ENCODE measurements around the gene MN1.

The MN1 gene

GRCh38 chr22:27751277-27752070 lies 50.1 kb downstream of the MN1 start:
- no peak for DNase-seq (ENCODE audit: low read depth)
- H3K4me3 ChIP-seq (ENCODE audit: low read depth, low read length) = no peak overlapping the region
- TF ChIP-seq CTCF (IDR thresholded peaks at IDR 0.05; ENCODE audit: control insufficient read depth, extremely low read depth, insufficient read depth) = no peak

GRCh38 chr22:27750584-27751265 lies 50.8 kb downstream of the MN1 start:
- no peak for TF ChIP-seq CTCF (IDR thresholded peaks at IDR 0.05; ENCODE audit: control insufficient read depth, extremely low read depth, insufficient read depth)
- DNase-seq (ENCODE audit: low read depth) = no peak
- H3K4me3 ChIP-seq (ENCODE audit: low read depth, low read length) = no peak overlapping the region

GRCh38 chr22:27749597-27750225 lies 51.8 kb downstream of the MN1 start:
- no peak overlapping the region for H3K4me3 ChIP-seq (ENCODE audit: low read depth, low read length)
- TF ChIP-seq CTCF (IDR thresholded peaks at IDR 0.05; ENCODE audit: control insufficient read depth, extremely low read depth, insufficient read depth) = no peak
- DNase-seq (ENCODE audit: low read depth) = no peak

- no peak for DNase-seq (ENCODE audit: low read depth)
- H3K4me3 ChIP-seq (ENCODE audit: low read depth, low read length) = no peak overlapping the region
- no peak for TF ChIP-seq CTCF (IDR thresholded peaks at IDR 0.05; ENCODE audit: control insufficient read depth, extremely low read depth, insufficient read depth)
These were observed 52.8 kb downstream of the MN1 start for GRCh38 chr22:27748751-27749191.

GRCh38 chr22:27748349-27748748 lies 53.2 kb downstream of the MN1 start:
- DNase-seq (ENCODE audit: low read depth) = no peak
- TF ChIP-seq CTCF (IDR thresholded peaks at IDR 0.05; ENCODE audit: control insufficient read depth, extremely low read depth, insufficient read depth) = no peak
- no peak overlapping the region for H3K4me3 ChIP-seq (ENCODE audit: low read depth, low read length)

GRCh38 chr22:27747396-27748221 lies 53.9 kb downstream of the MN1 start:
- DNase-seq (ENCODE audit: low read depth) = no peak
- no peak overlapping the region for H3K4me3 ChIP-seq (ENCODE audit: low read depth, low read length)
- TF ChIP-seq CTCF (IDR thresholded peaks at IDR 0.05; ENCODE audit: control insufficient read depth, extremely low read depth, insufficient read depth) = no peak

Measured in LNCaP clone FGC (cell line).